DMS 273 (cell line): ENCODE results near the gene SLC26A5.

ENCODE experiments used
- DNase-seq: peaks from one replicate; lab custom pipeline; 2025; ENCODE audit not compliant: unreplicated experiment; lab: John Stamatoyannopoulos, UW

SLC26A5 gene

DNA sequence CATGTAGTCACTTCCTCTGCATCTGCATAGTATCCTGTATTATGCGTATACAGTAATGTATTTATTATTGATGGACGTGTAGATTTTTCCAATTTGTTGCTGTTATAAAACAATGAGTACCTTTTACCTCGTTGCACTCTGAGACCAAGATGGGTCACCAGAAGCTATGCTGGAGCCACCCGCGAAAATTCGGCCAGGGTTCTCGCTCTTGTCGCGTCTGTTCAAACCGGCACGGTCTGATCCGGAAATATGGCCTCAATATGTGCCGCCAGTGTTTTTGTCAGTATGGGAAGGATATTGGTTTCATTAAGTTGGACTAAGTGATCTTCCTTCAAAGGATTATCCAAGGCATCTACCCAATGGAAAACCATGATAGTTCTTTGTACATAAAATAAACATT, 97.6 kb downstream of the SLC26A5 start:
- peak; percentile 28 for DNase-seq

DNA sequence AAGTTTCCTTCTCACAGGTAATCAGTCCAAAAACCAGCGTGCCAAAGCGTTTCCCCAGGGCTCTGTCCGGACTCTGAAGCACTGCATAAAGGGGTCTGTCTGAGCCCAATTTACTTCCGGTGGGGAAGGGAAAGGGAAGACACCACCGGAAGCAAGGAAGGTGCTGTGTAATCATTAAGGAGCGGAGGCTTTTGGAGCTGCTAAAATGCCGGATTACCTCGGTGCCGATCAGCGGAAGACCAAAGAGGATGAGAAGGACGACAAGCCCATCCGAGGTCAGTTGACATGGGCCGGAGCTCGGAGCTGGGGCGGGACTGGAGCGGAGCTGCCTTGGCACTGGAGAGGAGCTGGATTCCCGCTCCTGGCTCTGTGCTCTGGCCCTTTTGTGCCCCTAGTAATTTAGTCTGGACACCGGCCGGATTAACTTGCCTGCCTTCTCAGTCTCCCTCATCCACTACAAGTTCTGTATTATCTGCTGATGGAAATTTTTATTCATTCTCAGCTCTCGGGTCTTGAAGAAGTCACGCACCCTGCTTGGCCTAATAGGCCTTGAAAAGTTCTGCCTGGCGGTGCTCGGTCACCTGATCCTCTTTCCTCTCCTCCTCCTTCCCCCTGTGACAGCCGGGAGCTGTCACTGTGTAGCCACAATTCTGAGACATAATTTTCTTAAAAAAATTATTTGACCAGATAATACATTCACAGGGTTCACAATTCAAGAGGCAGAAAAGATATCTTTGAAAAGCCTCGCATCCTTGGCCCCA, 98.3 kb downstream of the SLC26A5 start, which contains the start of gene PSMC2:
PSMC2 (plus strand) TSS at position 137 of the 761 bp plus-strand sequence; CDS start at position 206, 69 bp downstream.
- DNase-seq = peak; percentile 98

DNA sequence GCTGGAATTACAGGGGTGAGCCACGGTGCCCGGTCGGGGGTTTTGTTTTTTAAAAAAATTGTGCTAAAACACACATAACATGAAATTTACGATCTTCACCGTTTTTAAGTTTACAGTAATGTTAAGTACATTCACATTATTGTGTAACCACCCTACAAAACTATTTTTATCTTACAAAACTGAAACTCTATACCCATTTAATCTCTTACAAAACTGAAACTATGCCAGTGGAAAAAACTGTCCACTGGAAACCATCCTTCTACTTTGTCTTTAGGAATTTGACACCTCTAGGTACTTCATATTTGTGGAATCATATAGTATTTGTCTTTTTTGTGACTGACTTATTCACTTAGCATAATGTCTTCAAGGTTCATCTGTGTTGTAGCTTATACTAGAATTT, 99.6 kb downstream of the SLC26A5 start:
- no peak for DNase-seq

DNA sequence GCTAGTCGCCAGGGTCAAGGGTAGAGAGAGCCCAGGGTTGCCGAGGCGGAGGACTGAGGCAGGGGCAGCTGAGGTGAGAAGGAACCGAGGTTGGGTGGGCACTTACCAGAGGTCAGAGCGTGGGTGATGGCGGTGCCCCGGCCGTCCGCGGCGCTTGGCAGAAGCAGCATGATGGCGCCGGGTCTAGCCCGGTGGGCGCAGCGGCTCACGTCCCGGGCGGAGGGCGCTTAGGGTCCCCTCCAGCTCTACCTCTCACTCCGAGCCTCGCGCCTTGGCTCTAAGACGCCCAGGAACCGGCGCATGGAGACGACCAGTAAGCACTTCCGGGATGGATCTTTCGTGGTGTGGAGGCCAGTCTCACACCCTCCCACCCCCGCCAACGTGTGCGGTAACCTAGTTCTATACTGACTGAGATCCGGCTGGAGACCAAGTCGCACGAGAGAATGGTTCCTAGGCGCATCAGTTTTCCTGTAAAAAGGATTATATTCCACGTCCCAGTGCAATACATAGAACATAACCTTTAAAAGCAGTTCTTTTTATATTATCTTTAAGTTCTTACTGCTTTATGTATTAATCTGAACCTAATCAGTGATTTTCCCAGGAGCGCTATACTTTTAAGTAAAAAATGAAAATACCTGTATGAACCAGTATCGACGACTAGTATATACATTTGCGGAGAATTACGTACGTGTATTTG, 101.4 kb downstream of the SLC26A5 start, which contains the start of gene DNAJC2:
DNAJC2 (minus strand) TSS at position 315 of the 697 bp plus-strand sequence; CDS start at position 170, 145 bp downstream.
- DNase-seq = peak; percentile 99

DNA sequence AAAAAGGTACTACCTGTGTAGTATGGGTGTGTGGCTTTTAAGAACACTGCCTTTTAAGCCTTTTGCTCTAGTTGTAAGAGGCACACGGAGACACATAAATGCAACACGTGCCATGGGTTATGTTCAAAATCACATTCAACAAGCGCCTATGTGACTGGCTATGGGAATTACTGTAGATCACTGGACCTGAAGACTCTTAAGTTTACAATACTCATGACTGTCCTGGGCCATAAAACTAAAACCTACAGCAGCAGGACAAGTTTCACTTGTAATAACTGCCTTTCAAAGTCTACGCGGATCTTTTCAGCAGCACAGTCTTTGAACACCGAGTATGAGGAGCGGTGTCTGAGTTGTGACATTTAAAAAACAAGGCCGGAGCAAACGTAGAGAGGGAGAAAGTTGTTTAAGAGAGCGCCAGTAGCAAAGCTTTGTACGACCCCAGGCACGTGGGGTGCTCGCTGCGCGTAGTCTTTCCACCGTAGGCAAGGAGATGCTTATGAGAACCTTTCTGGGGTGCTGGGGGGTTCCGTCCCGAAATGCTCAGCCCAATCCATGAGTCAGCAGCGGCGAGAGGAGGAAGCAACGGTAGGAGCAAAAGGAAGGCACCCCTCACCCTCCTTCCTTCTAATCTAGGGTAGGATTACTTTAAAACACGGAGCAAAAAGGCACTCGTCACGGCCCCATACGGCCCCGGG, 102.1 kb downstream of the SLC26A5 start:
- peak; percentile 68 for DNase-seq

DNA sequence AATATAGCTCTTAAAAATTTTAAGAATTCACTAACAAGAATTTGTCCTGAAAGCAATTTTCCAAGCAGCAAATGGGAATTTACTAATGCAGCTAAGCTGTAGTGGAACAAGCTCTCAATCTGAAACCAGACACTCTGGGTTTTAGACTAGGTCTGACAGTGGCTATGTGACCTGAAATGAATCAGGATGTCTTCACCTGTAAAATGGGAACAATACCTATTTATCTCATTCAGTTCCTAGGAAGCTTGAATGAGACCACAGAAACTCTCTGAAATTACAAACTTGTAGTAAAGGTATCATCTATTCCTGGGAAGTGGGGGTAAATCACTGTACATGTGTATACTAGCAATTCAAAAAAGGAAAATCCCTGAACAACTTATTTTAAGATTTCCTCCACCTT, 102.7 kb downstream of the SLC26A5 start:
- peak; percentile 39 for DNase-seq

DNA sequence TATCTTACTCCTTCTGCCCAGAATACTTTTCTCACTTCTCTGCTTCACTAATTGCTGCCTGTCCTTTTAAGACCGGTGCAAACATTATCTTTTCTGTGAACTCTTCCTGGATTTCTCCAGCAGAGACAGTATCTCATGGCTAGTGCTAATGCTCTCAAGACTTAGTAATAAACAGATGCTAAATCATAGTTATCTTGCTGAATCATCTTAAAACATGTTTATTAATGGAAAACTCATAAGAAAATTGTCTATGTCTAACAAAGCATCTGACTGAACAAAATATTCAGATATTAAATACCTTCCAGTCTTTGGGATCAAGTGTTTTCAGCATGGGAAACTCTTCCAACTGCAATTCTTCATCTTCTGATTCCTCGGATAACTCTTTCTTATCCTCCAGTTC, 104.5 kb downstream of the SLC26A5 start:
- no peak for DNase-seq

DNA sequence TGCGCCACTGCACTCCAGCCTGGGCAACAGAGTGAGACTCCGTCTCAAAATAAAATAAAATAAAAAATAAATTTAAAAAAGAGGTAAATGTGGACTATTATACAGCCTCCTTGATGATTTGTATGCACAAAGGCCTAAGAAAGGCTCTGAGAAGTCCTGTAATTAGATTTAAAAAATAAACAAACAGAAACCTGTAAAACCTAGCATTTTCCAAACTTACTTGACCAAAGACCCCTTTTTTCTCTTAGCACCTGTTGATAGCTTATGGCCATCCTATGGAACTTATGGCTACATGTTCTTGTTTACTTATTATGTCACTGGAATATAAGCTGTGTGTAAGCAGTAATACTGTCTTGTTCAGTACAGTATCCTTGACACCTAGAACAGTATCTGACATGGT, 107.1 kb downstream of the SLC26A5 start:
- no peak for DNase-seq

DNA sequence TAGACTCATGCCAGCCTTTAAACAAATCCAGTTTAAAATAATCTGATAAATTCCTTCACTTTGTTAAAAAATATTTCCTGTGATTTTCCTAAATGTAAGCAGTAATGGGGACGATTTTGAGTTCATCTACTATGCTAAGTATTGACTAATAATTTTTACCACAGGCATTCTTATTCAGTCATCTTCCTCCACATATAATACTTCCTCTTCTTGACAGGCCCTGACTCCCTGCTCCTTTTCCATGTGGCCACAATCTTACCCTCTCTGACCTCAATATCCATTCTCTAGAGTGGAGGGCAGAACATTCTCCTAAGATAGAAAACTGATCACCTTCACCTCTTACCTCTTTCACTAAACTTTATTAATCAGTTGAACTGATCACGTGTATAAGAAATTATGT, 109.2 kb downstream of the SLC26A5 start:
- DNase-seq = no peak

DNA sequence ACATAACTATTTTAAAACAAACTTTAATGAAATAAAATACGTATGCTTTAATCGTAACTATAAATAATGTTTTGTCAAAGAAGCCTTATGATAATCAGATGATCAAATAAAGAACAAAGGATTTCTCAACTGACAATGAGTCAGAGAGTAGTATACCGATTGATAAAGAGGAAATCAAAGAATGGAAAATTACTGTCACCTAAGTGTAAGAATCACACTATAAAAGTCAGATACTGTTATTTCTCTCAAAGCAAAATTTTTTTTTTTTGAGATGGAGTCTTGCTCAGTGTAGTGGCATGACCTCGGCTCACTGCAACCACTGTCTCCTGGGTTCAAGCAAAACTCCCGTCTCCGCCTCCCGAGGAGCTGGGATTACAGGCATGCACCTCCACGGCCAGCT, 120.3 kb downstream of the SLC26A5 start:
- DNase-seq = no peak
